ENCODE measurements around the gene MORN5.

The MORN5 gene

GRCh38 chr9:122217640-122218039 is 57.9 kb downstream of the MORN5 start:
- DNase-seq, result no peak

DNA sequence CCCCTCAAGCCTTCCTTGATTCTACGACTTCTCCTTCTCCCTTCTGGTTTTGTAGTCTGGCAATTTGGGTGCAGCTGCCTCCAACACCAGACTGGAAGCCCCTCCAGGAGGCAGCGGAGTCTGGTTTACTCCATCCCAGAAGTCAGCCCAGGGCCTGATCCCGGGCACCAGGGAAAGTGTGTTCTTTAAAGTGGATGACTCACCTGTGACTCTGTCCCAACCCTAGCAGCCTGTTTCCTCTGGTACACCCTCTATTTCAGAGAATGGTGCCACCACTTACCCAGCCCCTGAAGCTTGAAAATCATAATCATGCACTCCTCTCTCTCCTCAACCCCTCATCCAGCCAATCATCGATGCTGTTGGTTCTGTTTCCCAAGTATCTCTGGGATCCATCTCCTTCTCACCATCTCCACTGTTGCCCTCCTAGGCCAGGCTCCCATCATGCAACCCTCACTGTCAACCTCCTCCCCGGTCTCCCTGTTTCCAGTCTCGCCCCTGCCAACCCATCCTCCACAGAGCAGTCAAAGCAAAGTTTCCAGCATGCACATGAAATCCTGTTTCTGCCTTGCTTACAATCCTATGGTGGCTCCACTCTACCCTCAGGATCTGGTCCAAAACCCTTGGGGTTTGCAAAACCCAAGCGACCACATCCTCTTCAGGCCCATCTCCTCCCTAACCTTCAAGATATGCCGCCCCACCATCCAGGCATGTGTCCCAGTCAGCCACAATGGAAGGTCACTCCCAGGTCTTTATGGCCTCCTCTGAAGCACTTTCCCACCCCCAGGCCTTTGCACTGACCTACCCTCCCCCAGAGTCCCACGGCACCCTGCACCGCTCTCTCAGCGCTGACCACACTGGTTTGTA is 58.6 kb downstream of the MORN5 start:
- no peak for DNase-seq

GRCh38 chr9:122218935-122219855 is 59.5 kb downstream of the MORN5 start:
- no peak for DNase-seq

GRCh38 chr9:122219856-122220672 is 60.4 kb downstream of the MORN5 start:
- DNase-seq, result no peak

- no peak for DNase-seq
These were observed 61.0 kb downstream of the MORN5 start for GRCh38 chr9:122220673-122221182.

GRCh38 chr9:122221183-122221811 is 61.6 kb downstream of the MORN5 start:
- no peak for DNase-seq

DNA sequence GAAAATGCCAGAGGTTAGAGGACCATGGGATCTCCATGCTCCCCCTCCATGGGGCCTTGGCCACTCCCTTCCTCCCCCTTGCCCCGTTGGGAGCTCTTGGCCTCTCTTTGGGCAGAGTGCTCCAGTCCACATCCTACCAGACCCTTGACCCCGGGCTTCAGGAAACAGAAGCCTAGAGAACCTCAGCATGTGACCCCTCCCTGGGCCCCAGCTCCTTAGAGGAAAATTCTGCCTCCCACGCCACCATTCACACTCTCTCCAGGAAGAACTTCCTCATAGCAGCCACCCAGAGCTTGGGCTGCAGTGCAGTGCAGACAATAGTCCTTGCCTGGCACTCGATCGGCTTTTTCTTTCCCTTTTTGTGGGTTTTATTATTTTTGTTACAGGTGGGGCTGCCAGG is 63.1 kb downstream of the MORN5 start:
- no peak for DNase-seq

- DNase-seq, result no peak
These were observed 63.7 kb downstream of the MORN5 start for GRCh38 chr9:122223435-122223834.

DNA sequence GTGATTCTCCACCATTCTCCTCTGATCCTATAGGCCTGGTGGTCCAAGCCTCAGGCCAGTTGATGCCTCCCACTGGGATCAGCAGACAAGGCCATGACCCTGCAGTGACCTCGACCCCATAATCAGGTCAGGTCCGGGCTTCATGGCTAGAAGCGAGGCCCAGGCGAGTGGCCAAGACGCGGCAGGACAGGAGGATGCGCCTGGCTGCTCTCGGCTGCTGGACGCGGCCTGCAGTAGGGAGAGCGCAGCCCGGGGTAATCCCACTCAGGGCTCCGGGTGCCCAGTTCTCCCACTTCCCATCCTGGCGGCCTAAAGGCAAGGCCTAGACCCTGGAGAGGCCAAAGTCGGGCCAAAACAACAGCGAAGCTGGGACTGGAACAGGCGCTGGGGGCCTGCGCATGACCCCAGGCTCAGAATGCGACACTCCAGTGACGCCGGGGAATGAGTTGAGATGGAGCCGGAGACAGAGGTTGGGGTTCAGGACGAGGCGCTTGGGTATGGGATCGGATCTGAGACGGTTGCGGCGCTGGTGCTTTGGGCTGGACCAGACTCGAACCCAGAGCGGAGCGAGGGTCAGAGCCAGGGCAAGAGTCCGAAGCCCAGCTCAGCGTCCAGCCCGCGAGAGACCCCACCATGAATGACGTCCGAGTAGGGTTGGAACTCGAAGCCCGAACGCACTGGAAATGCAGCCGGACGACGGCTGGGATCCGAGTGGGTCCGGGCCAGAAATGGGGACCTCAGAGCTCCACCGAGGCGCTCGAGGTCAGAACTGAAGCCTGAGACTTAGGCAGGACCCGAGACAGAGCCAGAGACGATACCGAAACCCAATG is 65.8 kb downstream of the MORN5 start:
- DNase-seq, result no peak

GRCh38 chr9:122226142-122226757 is 66.5 kb downstream of the MORN5 start:
- DNase-seq, result no peak

DNA sequence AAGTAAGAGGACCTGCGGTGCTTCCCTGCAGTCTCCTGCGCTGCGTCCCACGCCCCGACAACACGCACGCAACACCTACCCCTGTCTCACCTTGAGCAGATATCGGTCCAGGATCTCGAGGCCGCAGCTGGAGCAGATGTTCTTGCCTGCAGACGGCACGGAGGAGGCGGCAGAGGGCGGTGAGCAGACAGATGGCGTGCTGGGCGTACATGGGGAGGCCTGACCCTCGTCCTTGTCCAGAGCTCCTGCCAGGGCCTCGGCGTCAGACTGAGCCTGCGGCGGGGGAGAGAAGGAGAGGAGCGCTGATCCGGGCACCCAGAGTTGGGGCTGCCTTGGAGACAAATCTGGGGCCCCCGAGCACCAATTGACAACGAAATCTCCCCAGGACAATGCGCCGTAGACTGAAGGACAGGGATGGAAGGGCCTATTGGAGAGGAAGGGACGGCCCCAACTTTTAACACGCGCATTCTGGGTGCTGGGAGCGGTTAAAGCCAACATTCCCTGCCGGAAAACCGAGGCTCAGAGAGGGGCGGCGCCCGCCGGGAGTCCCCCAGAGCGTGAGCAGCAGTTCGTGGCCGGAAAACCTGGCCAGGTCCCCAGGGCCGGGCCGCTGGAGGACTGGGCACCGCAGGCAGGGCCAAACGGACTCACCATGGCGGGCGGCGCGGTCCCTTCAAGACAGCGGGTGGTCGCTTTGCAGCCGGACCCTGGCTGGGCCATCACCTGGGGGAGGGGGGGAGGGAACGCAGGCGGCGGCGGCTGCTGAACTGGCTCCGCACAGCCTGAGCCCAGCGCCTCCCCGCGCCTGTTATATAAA is 67.3 kb downstream of the MORN5 start:
- DNase-seq, result no peak

- no peak for DNase-seq
These were observed 67.8 kb downstream of the MORN5 start for GRCh38 chr9:122227575-122227900.

GRCh38 chr9:122228191-122228567 is 68.5 kb downstream of the MORN5 start:
- no peak for DNase-seq

- DNase-seq, result no peak
These were observed 69.1 kb downstream of the MORN5 start, which contains the start of gene LHX6 for GRCh38 chr9:122228568-122229484. LHX6 (minus strand) TSS chr9:122228957; CDS start chr9:122228740, 217 bp downstream.

DNA sequence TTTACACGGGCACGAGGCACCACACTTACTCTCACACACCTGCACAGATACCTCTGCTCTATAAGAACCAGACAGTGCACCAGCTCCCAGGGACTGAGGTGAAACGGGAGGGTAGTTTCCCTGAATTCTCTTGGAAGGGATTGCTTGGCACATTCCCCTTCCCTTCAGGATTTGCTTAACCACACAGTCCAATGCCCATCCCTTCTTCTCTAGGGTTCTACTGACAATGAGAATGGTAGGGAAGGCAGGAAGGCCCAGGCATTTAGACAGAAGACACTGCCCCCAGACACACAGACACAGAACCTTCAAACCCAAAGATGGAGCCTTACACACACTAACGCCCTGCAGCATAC is 69.8 kb downstream of the MORN5 start:
- no peak for DNase-seq

GRCh38 chr9:122232796-122233306 is 73.1 kb downstream of the MORN5 start:
- DNase-seq, result no peak

DNA sequence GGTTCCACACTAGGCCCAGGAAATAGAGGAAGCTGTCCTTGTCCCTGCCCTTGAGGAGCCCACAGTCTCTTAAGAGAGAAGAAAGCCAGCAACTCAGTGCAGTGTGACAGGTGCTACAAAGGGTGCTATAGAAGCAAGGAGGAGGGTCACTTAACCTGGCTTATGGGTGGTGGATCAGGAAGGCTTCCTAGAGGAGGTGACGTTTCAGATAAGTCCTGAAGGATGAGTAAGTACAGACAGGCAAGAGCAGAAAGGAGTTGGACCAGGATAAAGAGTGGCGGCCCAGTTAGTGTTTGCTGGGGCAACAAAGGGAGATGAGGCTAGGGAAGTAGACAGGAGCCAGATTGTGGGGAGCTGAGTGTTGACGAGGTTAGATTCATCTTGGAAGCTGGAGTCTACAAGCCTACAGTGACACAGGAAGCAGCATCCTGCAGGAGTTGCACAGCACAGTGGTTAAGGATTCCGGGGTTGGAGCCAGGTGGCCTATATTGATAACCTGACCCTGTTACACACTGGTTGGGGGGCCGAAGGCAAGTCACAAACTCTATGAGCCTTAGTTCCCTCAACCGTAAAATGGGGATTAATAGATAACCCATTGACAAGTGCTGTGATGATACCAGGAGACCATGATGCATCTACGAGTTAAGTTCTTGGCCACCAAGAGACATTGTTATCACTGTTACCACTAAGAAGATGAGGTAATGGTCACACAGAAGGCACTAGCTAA is 74.5 kb downstream of the MORN5 start:
- DNase-seq, result no peak

GRCh38 chr9:122236681-122237080 is 77.0 kb downstream of the MORN5 start:
- no peak for DNase-seq

Data from NCI-H1105 (cell line).